Fibroblast of villous mesenchyme (primary cell): Measurements from ENCODE around the gene KCNIP4. TPM values are rescaled to one million over a fixed set of nuclear protein-coding genes. Genes with fewer than 3 reads are reported as not detected.

ENCODE experiments used
- DNase-seq: peaks from one replicate; pipeline ENCODE4 v3.0.0-alpha.2; 2010; ENCODE audit warnings: low read depth
- H3K4me3 ChIP-seq: 2 replicates; pipeline ENCODE4 v1.5.1; 2011; ENCODE audit warnings: low read depth, mild to moderate bottlenecking, low read length
- CTCF ChIP-seq: IDR thresholded peaks from 2 replicates; pipeline ENCODE4 v1.5.1; 2012; ENCODE audit warnings: low read depth, mild to moderate bottlenecking, low read length; ENCODE audit not compliant: insufficient read depth
- total RNA-seq: library from RNA; depleted of rRNA; stranded (reverse); fragments of >200 nt; gene quantifications from 2 replicates; pipeline ENCODE4 v1.2.3, GENCODE V29; 2012

The KCNIP4 gene
- total RNA-seq, 1 donor, result under 0.01 TPM

- no peak overlapping the region for H3K4me3 ChIP-seq
- peak; percentile 66 for DNase-seq
- peak; percentile 45 for TF ChIP-seq CTCF
Observed at GRCh38 chr4:21790438-21791029, 158.0 kb downstream of the KCNIP4 start.

GRCh38 chr4:21780148-21780547, 168.4 kb downstream of the KCNIP4 start:
- H3K4me3 ChIP-seq, result no peak overlapping the region
- TF ChIP-seq CTCF, result no peak
- DNase-seq, result no peak

GRCh38 chr4:21778702-21779101, 169.9 kb downstream of the KCNIP4 start:
- no peak for TF ChIP-seq CTCF
- H3K4me3 ChIP-seq, result no peak overlapping the region
- no peak for DNase-seq

GRCh38 chr4:21775703-21776102, 172.9 kb downstream of the KCNIP4 start:
- DNase-seq, result no peak

GRCh38 chr4:21769404-21770147, 179.0 kb downstream of the KCNIP4 start:
- no peak for TF ChIP-seq CTCF
- peak; percentile 59 for DNase-seq
- H3K4me3 ChIP-seq, result no peak overlapping the region

More at GRCh38 chr4:21775703-21776102, 172.9 kb downstream of the KCNIP4 start:
- no peak overlapping the region for H3K4me3 ChIP-seq
- TF ChIP-seq CTCF, result no peak

GRCh38 chr4:21768349-21769310, 179.9 kb downstream of the KCNIP4 start:
- no peak overlapping the region for H3K4me3 ChIP-seq
- peak; percentile 71 for DNase-seq
- peak; percentile 72 for TF ChIP-seq CTCF
